Ovary (tissue), 9 donors: ENCODE data around the gene GTSF1L. TPM values are rescaled to one million over a fixed set of nuclear protein-coding genes. Genes with fewer than 3 reads are reported as not detected.
"Not testable (repeated sequence)": the region's sequence is repeated elsewhere in the genome, so short reads cannot be mapped to it uniquely, and the experiment has no call there.

ENCODE experiments used
- DNase-seq, 5 donors: peaks; one replicate each; pipeline ENCODE4 v3.0.0-alpha.2; 2019 to 2020
- H3K27ac ChIP-seq, 2 donors: fragments of 200-600 bp; one replicate each; pipeline versions ENCODE4 v1.5.1 to v1.8.0; 2019 to 2022
- H3K27me3 ChIP-seq: fragments of 200-600 bp; one replicate; pipeline ENCODE4 v1.8.0; 2022
- H3K36me3 ChIP-seq: fragments of 200-600 bp; sonication (generic); one replicate; pipeline ENCODE4 v1.5.1; 2019
- H3K4me1 ChIP-seq: one replicate; pipeline ENCODE4 v1.8.1; 2013; ENCODE audit warnings: mild to moderate bottlenecking, moderate library complexity; ENCODE audit not compliant: insufficient read depth
- H3K4me3 ChIP-seq: fragments of 200-600 bp; sonication (generic); one replicate; pipeline ENCODE4 v1.5.1; 2017
- H3K9me3 ChIP-seq, 2 donors: fragments of 200-600 bp in 1 of 2; sonication (generic) in 1 of 2; one replicate each; pipeline versions ENCODE4 v1.5.1 to v1.8.1; 2013 to 2019; ENCODE audit warnings: mild to moderate bottlenecking in 1 of 2, moderate library complexity in 1 of 2
- CTCF ChIP-seq, 3 donors: fragments of 450-650 bp in 2 of 3; fragments of 200-600 bp in 1 of 3; IDR thresholded peaks; one replicate each; pipeline versions ENCODE4 v1.5.1 to v1.8.0; 2016 to 2022; ENCODE audit warnings: antibody characterized with exemption in 3 of 3, mild to moderate bottlenecking in 1 of 3
- EP300 ChIP-seq: sonication (generic); formaldehyde crosslinking; IDR thresholded peaks from one replicate; pipeline ENCODE4 v1.6.1; 2017; ENCODE audit warnings: antibody characterized with exemption
- POLR2A ChIP-seq: fragments of 450-650 bp; IDR thresholded peaks from one replicate; pipeline ENCODE4 v1.6.1; 2017; ENCODE audit warnings: antibody characterized with exemption, mild to moderate bottlenecking, moderate library complexity
- WGBS, 3 donors: extraction: QIAGEN DNeasy Blood & Tissue Kit in 1 of 3; methylation state at CpG; one replicate each; pipeline versions ENCODE4 v1.1.5 to v1.1.7; 2013 to 2017; 5-methylcytosine and 5-hydroxymethylcytosine counted together
- intact Hi-C, 4 donors: fragments of 100-400 bp; cut with DNase I; formaldehyde crosslinking; loops; one replicate each; pipeline versions ENCODE4 v1.11.0 to v1.15.1; 2022 to 2023
- polyA plus RNA-seq, 2 donors: library from polyadenylated mRNA; stranded (reverse); fragments of 200-250 nt in 1 of 2; fragments of 350-450 nt in 1 of 2; fragmentation: Illumina TruSeq in 1 of 2; extraction: RNeasy Lipid Tissue Mini Kit (QIAGEN cat#74804) in 1 of 2; gene quantifications; one replicate each; pipeline ENCODE4 v1.2.3, GENCODE V29; 2013 to 2014
- total RNA-seq, 7 donors: library from RNA; depleted of rRNA in 2 of 7; stranded (reverse); fragments of >200 nt in 2 of 7; fragmentation: NEBNext Ultra II Directional in 3 of 7; extraction: Animal tissue kit (Norgen Biotek cat#: 25700) in 3 of 7; gene quantifications; one replicate each; pipeline versions ENCODE4 v1.1.0 to v1.2.4, GENCODE V29; 2016 to 2023
- donor health status: DM: no; HTN: no; CAD: no; lungs with moderate emphysema.
- donor health status: DM: no; HTN: no; CAD: no.
- donor health status: Bipolar disorder and iron deficiency.
- donor health status: DM: yes; HTN: yes; CAD: no.
- donor health status: DM: no; HTN: no; CAD: no.
- donor health status: DM: yes; HTN: yes; CAD: no.

The GTSF1L gene
- total and polyA plus RNA-seq, 9 donors = not detected

DNA sequence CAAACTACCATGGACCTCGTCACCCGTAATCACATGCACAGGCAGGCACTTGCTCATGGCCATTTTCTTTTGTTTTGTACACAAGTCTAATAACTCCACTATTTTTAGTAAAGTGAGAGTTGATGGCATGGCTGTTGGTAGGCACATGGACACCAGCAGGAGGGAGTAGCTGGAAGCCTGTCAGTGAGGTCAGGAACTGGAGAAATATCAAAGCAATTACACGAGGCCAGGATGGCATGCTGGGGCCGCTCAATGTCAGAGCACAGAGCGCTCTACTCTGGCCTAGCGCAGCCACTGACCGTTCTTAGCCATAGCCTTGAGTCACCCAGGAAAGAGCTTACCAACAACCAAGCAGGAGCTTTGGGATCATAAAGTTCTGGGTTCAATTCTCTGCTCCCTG is 36.1 kb upstream of the GTSF1L start:
- Histone ChIP-seq H3K4me1 (no peaks in the 10 kb centered on the region), H3K27ac (no peak overlapping the region), H3K27me3 (no peaks in the 10 kb centered on the region), H3K4me3 (no peak overlapping the region), H3K36me3 (no peaks in the 10 kb centered on the region), H3K9me3 (no peaks in the 10 kb centered on the region)
- TF ChIP-seq POLR2A (no peak), CTCF (IDR thresholded peaks at IDR 0.05) (no peak), EP300 (no peak)
- DNase-seq = no peak
- WGBS, 3 donors = 74 to 79% (median 77%) methylated on average over 7 of the region's 7 CpGs
- intact Hi-C loops = no loop called here

DNA sequence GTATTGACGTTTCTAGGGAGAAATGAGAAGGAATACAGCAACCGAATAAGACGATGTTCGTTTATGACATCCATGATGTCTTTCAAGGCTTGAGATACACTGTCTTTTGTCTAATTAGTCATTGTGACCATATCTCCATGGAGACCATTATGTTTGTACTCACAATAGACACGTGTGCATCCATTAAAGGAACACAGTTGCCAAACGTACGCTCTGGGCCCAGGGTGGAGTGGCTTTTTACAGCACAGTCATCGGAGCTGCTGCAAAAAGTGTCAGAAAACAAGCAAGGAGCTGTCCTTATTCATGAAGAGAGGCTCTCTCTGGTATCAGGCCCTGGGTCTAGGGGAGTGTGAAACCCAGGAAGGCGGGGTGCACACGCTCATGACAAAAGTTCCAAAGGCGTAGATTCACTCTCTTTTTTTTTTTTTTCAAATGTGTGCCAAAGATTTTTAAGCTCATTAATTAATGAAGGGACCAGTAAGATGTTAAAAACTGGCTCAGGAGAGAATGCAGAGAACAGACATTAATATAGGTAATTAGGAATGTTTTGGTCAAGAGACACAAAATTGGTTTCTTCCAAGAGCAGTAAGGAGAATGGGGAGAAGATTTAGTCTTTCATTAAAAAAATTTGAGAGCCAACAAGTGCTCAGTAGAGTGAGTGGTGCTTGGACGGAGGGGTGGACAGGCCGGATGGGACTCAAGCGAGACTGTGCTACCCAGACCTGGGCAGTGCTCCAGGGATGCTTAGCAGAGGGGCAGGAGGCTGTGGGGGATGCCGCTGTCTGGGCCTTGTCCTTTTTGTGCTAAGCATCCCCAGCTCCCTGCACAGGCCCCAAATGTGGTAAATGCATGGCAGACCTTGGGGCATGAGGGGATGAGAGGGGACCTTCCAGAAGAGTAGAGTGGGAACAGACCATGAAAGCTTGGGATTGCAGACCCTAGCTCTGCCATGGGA is 34.9 kb upstream of the GTSF1L start:
- Histone ChIP-seq H3K4me3 (no peak overlapping the region), H3K9me3 (no peaks in the 10 kb centered on the region), H3K36me3 (no peaks in the 10 kb centered on the region), H3K27me3 (no peaks in the 10 kb centered on the region), H3K27ac (no peak overlapping the region), H3K4me1 (no peaks in the 10 kb centered on the region)
- no peak for DNase-seq
- TF ChIP-seq EP300 (no peak), POLR2A (no peak), CTCF (IDR thresholded peaks at IDR 0.05) (no peak)
- WGBS, 3 donors = 74 to 78% (median 78%) methylated on average over 15 of the region's 15 CpGs
- intact Hi-C loops = no loop called here

- H3K36me3 ChIP-seq, H3K4me1 ChIP-seq, intact Hi-C loops, H3K4me3 ChIP-seq, H3K27me3 ChIP-seq, H3K27ac ChIP-seq, DNase-seq, H3K9me3 ChIP-seq: not testable (repeated sequence)
- 76 to 81% (median 80%) methylated on average over 6 of the region's 6 CpGs for WGBS, 3 donors
These were observed 31.1 kb upstream of the GTSF1L start for GRCh38 chr20:43757888-43758287.

DNA sequence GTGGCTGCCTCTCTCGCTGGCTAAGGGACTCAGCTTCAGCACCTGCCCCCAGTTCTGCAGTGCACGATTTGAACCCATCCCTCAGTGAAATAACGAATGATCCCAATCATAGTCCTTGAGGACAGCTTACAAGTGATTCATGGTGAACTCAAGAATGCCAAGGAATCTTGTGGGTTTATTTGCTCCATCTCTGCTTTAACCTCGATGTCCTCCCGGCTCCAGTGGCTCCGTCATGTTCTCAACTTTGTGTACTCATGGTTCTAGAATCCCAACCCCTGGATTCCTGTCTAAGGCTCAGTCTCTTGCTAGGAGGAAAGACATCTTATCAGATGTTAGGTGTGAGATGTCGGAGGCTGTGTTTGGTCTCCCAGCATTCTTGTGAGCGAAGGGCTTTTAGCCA is 29.0 kb upstream of the GTSF1L start:
- intact Hi-C loops = no loop called here
- TF ChIP-seq CTCF (IDR thresholded peaks at IDR 0.05) (no peak), EP300 (no peak), POLR2A (no peak)
- Histone ChIP-seq H3K27ac (no peak overlapping the region), H3K4me3 (no peak overlapping the region), H3K4me1 (no peaks in the 10 kb centered on the region), H3K36me3 (no peaks in the 10 kb centered on the region), H3K27me3 (no peaks in the 10 kb centered on the region), H3K9me3 (no peaks in the 10 kb centered on the region)
- DNase-seq = no peak
- 79 to 89% (median 83%) methylated on average over 8 of the region's 8 CpGs for WGBS, 3 donors

- no peaks in the 10 kb centered on the region for H3K9me3 ChIP-seq
- no peak for TF ChIP-seq POLR2A
- TF ChIP-seq EP300 = no peak
- no peak for TF ChIP-seq CTCF (IDR thresholded peaks at IDR 0.05)
- intact Hi-C loops = no loop called here
- H3K4me3 ChIP-seq = no peak overlapping the region
- H3K27ac ChIP-seq = no peak overlapping the region
- DNase-seq = no peak
- no peaks in the 10 kb centered on the region for H3K27me3 ChIP-seq
- 84 to 87% (median 85%) methylated on average over 7 of the region's 7 CpGs for WGBS, 3 donors
- no peaks in the 10 kb centered on the region for H3K36me3 ChIP-seq
- H3K4me1 ChIP-seq = no peaks in the 10 kb centered on the region
These were observed 28.6 kb upstream of the GTSF1L start for GRCh38 chr20:43755390-43755789.
